OCI-LY3 (cell line): Measurements from ENCODE around the gene GRAMD1B.

ENCODE experiments used
- H2AFZ ChIP-seq: fragments of 200-600, 300-600 bp; shearing (Covaris generic); 2 replicates; pipeline ENCODE4 v1.6.0; 2014; ENCODE audit warnings: antibody characterized with exemption, low read depth, low read length
- H3K27ac ChIP-seq: fragments of 200-600, 300-600 bp; sonication (generic); 2 replicates; pipeline ENCODE4 v1.5.1; 2014; ENCODE audit warnings: mild to moderate bottlenecking, low read length, moderate library complexity, mixed read lengths
- H3K27me3 ChIP-seq: fragments of 200-600, 300-600 bp; sonication (generic); 2 replicates; pipeline ENCODE4 v1.6.1; 2014; ENCODE audit warnings: low read depth, low read length, mixed read lengths
- H3K36me3 ChIP-seq: fragments of 200-600, 300-600 bp; sonication (generic); replicated peaks from 2 replicates; pipeline ENCODE3; 2014; ENCODE audit warnings: low read depth, low read length, mixed read lengths
- H3K4me1 ChIP-seq: fragments of 300-600, 200-600 bp; sonication (generic); 2 replicates; pipeline ENCODE4 v1.6.1; 2014; ENCODE audit warnings: low read length, mixed read lengths
- H3K4me2 ChIP-seq: fragments of 200-600, 300-600 bp; sonication (generic); 2 replicates; pipeline ENCODE4 v1.6.1; 2014; ENCODE audit warnings: low read length, mixed read lengths
- H3K4me3 ChIP-seq: fragments of 300-600, 200-600 bp; sonication (generic); 2 replicates; pipeline ENCODE4 v1.5.1; 2014; ENCODE audit warnings: antibody characterized with exemption, mild to moderate bottlenecking, low read length, moderate library complexity
- H3K79me2 ChIP-seq: fragments of 300-600, 200-600 bp; shearing (Covaris generic); 2 replicates; pipeline ENCODE4 v1.6.1; 2014; ENCODE audit warnings: mild to moderate bottlenecking, low read length, mixed read lengths
- H3K9ac ChIP-seq: fragments of 300-600, 200-600 bp; shearing (Covaris generic); 2 replicates; pipeline ENCODE4 v1.6.0; 2014; ENCODE audit warnings: mild to moderate bottlenecking, low read length, moderate library complexity
- H3K9me3 ChIP-seq: fragments of 200-600, 300-600 bp; shearing (Covaris generic); 2 replicates; pipeline ENCODE4 v1.6.1; 2014; ENCODE audit warnings: low read length, mixed read lengths; ENCODE audit not compliant: insufficient read depth
- H4K20me1 ChIP-seq: fragments of 200-600, 300-600 bp; sonication (generic); 2 replicates; pipeline ENCODE4 v1.6.1; 2016; ENCODE audit warnings: low read length, mixed read lengths; ENCODE audit not compliant: insufficient read depth
- CTCF ChIP-seq: fragments of 200-600, 300-600 bp; sonication (generic); IDR thresholded peaks from 2 replicates; pipeline ENCODE4 v1.5.1; 2014; ENCODE audit warnings: antibody characterized with exemption, low read length, low read depth
- EZH2phosphoT487 ChIP-seq: fragments of 200-600 bp; shearing (Covaris generic); IDR thresholded peaks from 2 replicates; pipeline ENCODE4 v1.6.1; 2018; ENCODE audit warnings: antibody characterized with exemption, mixed run types, low read depth

The GRAMD1B gene

GRCh38 chr11:123429913-123430720, at the start of gene GRAMD1B:
GRAMD1B (plus strand) TSS chr11:123430269; CDS start chr11:123430793, 524 bp downstream.
- peak within 1 kb of the TSS; percentile 79 for H2AFZ ChIP-seq
- H3K4me2 ChIP-seq: peak within 1 kb of the TSS; percentile 89
- H3K9ac ChIP-seq: peak within 1 kb of the TSS; percentile 44

DNA sequence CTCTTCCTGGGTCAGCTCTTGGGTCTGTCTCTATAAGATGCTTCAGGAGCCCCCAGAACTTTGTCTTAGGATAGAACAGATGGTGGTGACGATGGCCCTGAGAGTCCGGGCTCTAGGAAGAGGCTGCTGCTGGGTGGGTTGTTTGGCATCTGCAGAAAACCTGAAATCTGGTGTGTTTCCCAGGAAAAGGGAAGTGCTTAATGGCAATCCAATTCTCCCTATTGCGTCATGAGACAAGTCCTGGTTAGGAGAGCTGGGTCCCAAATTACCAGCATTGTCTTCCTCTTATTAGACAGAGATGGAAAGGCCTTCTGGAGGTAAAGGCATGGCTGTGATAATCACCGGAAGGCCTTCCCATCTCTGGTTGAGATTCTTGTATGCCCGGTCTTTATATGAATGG, 48.9 kb upstream of the GRAMD1B start:
- no peak overlapping the region for H3K4me3 ChIP-seq
- no peaks in the 10 kb centered on the region for H3K27me3 ChIP-seq

More at GRCh38 chr11:123429913-123430720, at the start of gene GRAMD1B:
- H4K20me1 ChIP-seq: no peaks in the 10 kb centered on the region
- H3K27ac ChIP-seq: no peak within 1 kb of the TSS
- no peaks in the 10 kb centered on the region for H3K36me3 ChIP-seq
- no peaks in the 10 kb centered on the region for H3K9me3 ChIP-seq
- TF ChIP-seq EZH2phosphoT487 (no peak), CTCF (peak; percentile 18; the same call in 1 of the 2 replicates)
- peaks cover 56% of the 10 kb centered on the region for H3K27me3 ChIP-seq
- H3K4me3 ChIP-seq: peak within 1 kb of the TSS; percentile 76
- no peaks in the 10 kb centered on the region for H3K79me2 ChIP-seq
- H3K4me1 ChIP-seq: 0 out of 2 replicates have a peak, but pooled peaks cover 8% of the 10 kb centered on the region

DNA sequence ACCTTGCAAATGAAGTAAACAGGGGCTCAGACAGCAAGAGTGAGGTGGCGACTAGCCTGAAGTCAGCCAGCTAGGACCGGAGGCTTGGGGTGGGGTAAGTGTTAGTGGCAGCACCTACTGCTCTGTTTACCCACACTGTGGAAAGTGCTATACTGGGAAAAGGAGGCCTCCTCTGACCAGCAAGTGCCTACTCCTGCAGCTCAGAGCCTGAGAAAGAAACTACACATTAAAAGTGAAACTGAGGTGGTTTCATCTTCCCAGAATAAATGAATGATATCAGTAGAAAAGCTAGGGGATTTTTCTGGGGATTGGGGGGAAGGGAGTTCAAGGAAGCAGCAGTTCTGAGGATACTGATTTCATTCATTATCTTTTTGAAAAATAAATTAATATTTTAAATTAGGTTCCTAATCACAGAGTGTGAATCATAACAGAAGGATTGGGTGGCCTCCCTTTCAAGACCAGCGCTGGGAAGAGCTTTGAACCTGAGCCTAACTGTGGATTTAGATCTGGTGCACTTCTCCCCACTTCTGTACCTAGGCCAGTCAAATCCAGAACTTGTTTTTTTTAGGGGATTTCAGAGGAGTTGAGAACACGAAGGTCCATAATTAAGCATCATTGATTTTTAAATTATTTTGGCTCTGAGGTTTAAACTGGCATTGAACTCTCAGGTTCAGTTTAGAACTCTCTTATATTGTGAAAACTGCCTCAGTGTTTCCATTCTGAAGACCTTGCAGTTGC, 48.1 kb upstream of the GRAMD1B start:
- Histone ChIP-seq H3K4me3 (peak overlapping the region; percentile 31; the same call in 1 of the 2 replicates), H4K20me1 (no peaks in the 10 kb centered on the region), H3K36me3 (no peaks in the 10 kb centered on the region), H3K79me2 (no peaks in the 10 kb centered on the region), H3K4me2 (peak overlapping the region; percentile 61), H3K9ac (peak overlapping the region; percentile 4; the same call in 1 of the 2 replicates), H3K27ac (peak overlapping the region; percentile 46), H2AFZ (no peak overlapping the region), H3K27me3 (no peaks in the 10 kb centered on the region), H3K4me1 (peaks cover 29% of the 10 kb centered on the region), H3K9me3 (no peaks in the 10 kb centered on the region)
- TF ChIP-seq CTCF (no peak), EZH2phosphoT487 (no peak)

More for the DNA sequence above, 48.9 kb upstream of the GRAMD1B start:
- no peaks in the 10 kb centered on the region for H4K20me1 ChIP-seq
- H3K9ac ChIP-seq: no peak overlapping the region
- H3K4me1 ChIP-seq: peaks cover 29% of the 10 kb centered on the region
- H3K4me2 ChIP-seq: peak overlapping the region; percentile 61
- H3K9me3 ChIP-seq: no peaks in the 10 kb centered on the region
- H3K27ac ChIP-seq: peak overlapping the region; percentile 46
- no peaks in the 10 kb centered on the region for H3K79me2 ChIP-seq
- no peaks in the 10 kb centered on the region for H3K36me3 ChIP-seq
- H2AFZ ChIP-seq: no peak overlapping the region
- TF ChIP-seq EZH2phosphoT487 (no peak), CTCF (no peak)
